HG02678 (cell line): ENCODE measurements around the gene NECAB2.

Experiments used
- ATAC-seq: cut with Tn5 transposase; IDR thresholded peaks from one replicate; pipeline ENCODE4 v1.9.1; 2021; ENCODE audit warnings: mild to moderate bottlenecking, moderate library complexity; ENCODE audit not compliant: unreplicated experiment

The NECAB2 gene

DNA sequence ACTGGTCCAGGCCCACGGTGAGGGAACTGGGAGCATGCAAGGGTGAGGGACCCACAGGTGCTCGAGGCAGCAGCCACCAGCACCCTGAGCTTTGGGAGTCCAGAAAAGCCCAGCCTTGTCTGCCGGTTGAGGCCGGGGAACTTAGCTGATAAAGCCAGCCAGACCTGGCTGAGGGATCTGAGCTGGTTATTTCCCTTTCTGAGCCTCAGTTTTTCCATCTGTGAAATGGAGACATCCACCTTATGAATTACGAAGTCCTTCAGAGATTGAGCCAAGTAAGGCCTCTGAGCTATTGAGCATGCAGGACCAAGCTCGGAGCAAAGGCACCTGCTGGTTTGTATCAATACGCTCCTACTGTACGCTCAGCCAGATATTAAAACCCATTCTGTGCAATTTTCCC is 13.8 kb downstream of the NECAB2 start:
- no peak for ATAC-seq

DNA sequence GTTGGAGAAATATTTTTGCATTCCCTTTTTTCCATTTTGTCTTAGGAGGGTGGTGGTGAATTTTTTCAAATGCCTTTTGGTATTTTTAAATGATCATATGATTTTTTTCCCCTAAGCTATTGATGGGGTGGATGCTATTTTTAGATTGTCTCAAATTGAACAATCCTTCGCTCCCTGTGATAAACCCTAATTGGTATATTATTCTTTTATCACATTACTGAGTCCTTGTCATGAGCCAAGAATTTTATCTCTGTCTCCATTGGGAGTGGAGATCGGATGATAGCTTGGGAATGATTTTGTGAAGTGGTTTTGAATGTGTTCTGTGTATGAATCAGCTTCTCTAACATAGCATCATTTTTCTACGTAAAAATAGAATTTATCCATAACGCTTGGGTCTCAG is 15.4 kb downstream of the NECAB2 start:
- no peak for ATAC-seq

- no peak for ATAC-seq
These were observed 21.3 kb downstream of the NECAB2 start for GRCh38 chr16:83989300-83989699.

GRCh38 chr16:83990492-83990891 is 22.4 kb downstream of the NECAB2 start:
- no peak for ATAC-seq

DNA sequence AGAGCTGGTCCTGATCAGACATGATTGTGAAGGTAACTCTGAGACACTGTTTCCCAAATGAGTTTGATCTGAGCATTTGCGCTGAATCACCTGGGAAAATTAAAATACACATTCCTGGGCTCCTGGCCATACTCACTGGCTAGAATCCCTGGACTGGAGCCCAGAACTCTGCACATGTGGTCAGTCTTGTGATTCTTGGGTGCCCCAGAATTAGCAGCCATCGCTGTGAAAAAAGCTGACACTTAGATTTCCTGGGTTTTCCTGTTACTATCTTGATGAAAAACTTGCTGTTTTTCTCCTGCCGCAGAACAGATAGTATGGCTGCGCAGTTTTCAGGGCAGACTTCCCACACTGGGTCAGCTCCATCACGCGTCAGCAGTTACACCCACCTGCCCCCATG is 24.6 kb downstream of the NECAB2 start:
- ATAC-seq: no peak

DNA sequence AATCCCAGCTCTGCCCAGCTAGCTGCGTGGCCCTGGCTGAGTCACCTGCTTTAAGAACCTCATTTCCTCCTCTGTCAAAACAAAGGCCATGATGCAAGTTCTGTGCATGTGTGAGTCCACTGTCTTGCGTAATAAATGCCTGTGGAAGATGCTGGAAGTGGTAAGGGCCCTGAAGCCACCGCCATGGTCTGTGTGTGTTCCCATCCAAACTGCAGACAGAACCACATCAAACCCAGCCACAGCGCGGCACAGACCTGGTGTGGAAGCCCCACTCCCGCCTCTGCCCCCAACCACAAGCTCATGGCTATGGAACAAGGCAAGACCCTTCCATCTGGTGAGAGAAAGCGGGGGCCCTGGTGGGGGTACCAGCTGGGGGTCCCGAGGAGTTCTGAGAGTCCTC is 26.0 kb downstream of the NECAB2 start:
- no peak for ATAC-seq

DNA sequence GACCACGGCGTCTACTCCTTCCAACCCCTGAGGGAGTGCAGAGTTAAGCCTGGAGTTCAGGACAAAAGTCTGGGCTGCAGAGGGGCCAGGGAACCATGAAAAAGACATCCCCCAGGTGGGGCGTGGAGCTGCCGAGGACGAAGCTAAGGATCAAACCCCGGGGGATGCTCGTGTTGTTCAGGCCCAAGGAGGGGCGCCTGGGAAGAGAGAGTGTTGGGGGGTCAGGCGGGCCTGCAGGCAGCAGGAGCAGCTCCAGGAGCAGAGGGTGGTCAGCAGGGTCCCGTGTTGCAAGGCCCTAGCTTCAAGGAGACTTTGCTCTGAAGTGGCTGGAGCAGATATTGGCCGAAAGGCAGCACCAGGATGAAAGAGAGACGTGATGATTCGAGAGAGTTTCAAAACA is 26.7 kb downstream of the NECAB2 start:
- no peak for ATAC-seq

DNA sequence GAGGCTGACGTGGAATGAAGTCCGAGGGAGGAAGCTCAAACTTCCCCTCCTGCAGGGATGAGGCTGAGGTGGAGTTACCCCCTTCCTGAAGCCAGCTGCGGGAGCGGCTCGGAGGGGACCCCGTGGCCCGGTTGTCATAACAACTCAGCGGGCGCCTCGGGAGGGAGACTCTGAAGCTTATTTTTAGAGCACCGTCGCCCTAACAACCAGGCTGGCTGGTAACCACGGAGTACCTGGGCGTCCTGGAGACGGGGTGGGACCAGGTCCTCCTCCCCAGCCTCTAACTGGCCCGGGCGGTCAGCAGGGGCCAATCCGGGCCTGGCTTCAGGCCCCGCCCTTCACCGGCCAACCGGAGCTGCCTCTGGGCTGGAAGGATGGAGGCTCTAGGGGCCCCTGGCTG is 27.7 kb downstream of the NECAB2 start:
- ATAC-seq: no peak

- no peak for ATAC-seq
These were observed 28.6 kb downstream of the NECAB2 start for GRCh38 chr16:83996481-83997252.

DNA sequence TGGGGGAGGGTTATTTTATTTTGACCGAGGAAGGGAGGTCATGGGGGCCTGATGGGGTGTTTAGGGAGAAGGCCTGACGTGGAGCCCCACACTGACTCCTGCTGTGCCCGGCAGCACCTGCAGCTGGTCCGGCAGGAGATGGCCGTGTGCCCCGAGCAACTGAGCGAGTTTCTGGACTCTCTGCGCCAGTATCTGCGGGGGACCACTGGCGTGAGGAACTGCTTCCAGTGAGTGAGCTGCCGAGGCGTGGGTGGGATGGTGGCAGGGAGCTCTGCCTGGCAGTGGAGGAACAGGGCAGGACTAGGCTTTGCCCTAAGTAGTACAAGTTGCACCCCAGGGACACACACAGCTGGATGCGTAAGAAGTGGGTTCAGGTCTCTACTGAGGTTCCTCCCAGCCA is 30.0 kb downstream of the NECAB2 start:
- no peak for ATAC-seq

GRCh38 chr16:84000989-84001642 is 33.1 kb downstream of the NECAB2 start:
- ATAC-seq: no peak

GRCh38 chr16:84001726-84002125 is 33.7 kb downstream of the NECAB2 start:
- no peak for ATAC-seq

GRCh38 chr16:84003038-84003437 is 35.0 kb downstream of the NECAB2 start:
- ATAC-seq: no peak

DNA sequence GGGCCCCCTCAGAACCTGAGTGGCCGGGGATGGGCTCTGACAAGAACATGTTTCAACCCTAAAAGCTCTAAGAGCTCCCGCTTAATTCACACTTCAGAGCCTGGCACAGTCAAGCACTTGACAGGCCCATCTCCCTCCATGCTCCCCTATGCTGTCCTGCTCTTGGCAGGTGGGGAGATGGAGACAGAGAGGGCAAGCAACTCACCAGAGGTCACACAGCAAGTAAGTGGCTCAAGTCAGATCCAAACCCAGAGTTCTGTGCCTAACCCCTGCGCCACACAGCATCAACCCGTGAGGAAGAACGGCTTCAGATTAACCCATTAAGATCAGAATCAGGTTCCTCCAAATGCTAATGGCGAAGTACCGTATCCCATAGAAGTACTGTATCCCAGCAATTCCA is 36.4 kb downstream of the NECAB2 start:
- no peak for ATAC-seq

DNA sequence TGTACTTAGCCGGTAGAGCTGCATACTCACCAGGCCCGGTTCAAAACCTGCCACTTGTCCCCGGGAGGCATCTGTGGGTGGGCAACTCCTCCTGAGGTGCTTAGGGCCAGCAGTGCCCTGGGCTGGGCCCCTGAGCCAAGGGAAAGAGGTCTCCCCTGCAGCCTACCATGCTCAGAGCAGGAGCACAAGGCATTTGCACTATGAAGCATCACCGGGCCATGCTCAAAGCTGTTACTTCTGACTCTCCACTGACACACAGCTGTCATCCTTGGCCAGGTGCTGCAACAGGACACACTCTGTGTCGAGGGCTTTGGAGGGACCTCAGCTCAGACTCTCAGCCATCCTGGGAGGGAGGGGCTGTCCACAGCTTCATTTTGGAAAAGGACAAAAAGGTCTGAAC is 37.3 kb downstream of the NECAB2 start:
- ATAC-seq: no peak

DNA sequence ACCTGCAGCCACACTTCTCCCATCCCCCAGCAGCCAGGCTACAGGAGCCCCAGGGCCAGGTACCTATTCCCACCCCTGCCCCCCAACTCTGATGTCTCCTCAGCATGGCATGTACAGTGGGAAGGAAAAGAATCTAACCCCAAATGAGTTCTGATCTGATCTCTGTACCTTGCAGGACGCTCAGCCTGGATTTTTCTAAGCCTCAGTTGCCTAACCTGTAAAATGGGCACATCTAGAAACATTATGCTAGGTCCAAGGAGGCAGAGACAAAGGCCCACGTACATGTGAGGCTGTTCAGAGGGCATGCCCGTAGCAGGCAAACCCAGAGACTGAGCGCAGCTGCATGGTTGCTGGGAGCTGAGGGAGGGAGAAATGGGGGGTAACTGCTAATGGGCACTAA is 39.5 kb downstream of the NECAB2 start:
- ATAC-seq: no peak

GRCh38 chr16:84007965-84008364 is 39.9 kb downstream of the NECAB2 start:
- no peak for ATAC-seq

DNA sequence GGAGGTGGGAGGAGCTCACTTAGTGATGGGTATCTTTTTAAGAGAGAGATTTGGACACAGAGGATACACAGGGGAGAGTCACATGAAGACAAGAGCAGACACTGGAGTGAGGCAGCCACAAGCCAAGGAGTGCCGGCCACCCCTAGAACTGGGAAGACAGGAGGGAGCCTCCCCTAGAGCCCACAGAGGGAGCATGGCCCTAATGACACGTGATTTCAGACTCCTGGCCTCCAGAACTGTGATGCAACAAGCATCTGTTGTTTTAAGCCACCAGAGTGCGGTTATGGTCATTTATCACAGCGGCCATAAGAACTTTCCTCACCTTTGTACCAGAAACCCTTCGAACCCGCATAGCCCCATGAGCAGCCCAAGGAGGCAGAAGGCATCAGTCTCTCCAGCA is 41.2 kb downstream of the NECAB2 start:
- ATAC-seq: no peak

GRCh38 chr16:84013787-84014569 is 45.9 kb downstream of the NECAB2 start:
- peak; percentile 76 for ATAC-seq

DNA sequence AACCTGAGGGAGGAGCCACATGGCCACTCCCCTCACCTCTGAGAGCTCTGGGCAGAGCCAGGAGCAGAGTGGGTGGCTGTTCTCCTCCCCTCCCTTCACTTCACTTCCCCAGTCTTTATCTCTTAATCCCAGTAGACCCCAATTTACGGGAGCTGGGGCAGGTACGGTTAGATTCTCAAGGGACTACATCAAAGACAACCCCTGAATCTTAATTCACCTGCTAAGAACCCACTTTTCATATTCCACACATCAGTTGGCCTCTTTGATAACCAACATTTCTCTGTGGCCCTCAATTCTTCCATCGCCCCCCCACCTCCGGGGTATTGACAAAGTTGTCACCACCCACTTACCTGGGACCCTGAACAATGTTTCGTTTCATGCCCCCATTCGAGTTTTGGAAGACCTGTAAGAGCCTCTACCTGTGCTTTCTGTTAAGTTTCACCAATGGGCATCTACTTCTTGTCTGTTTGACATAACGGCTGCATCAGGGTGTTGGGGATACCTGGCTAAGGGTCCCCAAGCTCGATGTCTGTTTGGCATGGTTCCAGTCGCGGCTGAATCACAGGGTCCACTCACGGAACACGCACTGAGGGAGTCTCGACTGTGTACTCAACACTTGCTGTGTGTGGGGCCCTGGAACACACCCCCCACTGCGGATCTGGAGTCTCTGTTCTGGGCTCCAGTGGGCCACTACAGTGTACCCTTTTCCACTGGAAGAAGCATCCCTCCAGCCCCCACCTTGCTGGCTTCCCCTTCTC is 46.7 kb downstream of the NECAB2 start:
- ATAC-seq: no peak

- ATAC-seq: no peak
These were observed 47.4 kb downstream of the NECAB2 start for GRCh38 chr16:84015399-84015798.
